ENCODE data around the gene NTN1.
"Not testable (repeated sequence)": the region's sequence is repeated elsewhere in the genome, so short reads cannot be mapped to it uniquely, and the experiment has no call there.

The NTN1 gene

GRCh38 chr17:9123594-9124553 is 102.6 kb downstream of the NTN1 start:
- DNase-seq (ENCODE audit: low spot score), result no peak

GRCh38 chr17:9124554-9124935 is 103.2 kb downstream of the NTN1 start:
- DNase-seq (ENCODE audit: low spot score), result no peak

- no peak for DNase-seq (ENCODE audit: low spot score)
These were observed 104.4 kb downstream of the NTN1 start for GRCh38 chr17:9125722-9126121.

- no peak for DNase-seq (ENCODE audit: low spot score)
These were observed 106.0 kb downstream of the NTN1 start for GRCh38 chr17:9127340-9127739.

GRCh38 chr17:9131371-9131770 is 110.1 kb downstream of the NTN1 start:
- no peak for DNase-seq (ENCODE audit: low spot score)

DNA sequence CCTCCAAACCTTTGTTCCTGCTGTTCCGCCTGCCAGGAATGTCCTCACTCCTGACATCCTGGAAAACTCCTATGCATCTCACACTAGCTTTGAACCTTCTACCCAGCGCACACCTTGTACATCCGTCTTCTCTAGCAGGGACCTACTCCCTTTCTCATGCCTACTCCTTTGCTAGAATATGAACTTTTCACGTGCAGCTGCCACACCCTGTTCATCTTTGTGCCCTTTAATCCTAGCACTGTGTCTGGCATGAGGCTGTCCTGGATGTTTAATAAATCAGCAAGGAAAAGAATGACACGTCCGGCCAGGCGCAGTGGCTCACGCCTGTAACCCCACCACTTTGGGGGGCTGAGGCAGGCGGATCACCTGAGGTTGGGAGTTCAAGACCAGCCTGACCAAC is 111.0 kb downstream of the NTN1 start:
- no peak for DNase-seq (ENCODE audit: low spot score)

DNA sequence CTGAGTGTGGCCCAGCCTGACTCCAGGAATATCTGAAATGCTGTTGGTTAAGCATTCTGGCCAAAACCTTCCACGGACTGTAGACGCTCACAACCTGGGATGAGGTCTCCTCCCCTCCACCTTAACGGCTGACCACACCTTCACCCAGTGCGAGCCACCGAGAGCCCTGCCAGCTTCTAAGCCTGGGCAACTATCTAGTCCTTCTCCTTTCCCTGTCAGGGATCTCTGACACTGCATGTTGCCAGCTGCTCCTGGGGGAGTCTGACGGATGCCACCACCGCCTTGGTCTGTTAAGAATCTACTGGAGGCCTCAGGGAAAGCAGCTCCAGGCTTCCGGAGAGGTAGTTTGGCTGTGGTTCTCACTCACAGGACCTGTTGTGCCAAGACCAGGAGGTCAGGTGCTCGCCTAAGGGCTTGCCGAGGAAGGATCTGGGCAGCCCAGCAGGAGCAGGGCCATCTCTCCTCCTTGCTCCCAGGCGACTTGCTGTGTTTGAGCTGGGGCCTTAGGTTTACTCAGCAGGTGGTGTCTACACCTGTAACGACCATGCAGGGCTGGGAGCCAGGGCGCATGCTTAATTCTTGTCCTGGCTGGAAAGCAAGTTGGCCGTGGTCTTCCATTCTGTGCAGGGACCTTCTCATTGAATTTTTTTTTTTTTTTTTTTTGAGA is 111.8 kb downstream of the NTN1 start:
- DNase-seq (ENCODE audit: low spot score), result no peak

DNA sequence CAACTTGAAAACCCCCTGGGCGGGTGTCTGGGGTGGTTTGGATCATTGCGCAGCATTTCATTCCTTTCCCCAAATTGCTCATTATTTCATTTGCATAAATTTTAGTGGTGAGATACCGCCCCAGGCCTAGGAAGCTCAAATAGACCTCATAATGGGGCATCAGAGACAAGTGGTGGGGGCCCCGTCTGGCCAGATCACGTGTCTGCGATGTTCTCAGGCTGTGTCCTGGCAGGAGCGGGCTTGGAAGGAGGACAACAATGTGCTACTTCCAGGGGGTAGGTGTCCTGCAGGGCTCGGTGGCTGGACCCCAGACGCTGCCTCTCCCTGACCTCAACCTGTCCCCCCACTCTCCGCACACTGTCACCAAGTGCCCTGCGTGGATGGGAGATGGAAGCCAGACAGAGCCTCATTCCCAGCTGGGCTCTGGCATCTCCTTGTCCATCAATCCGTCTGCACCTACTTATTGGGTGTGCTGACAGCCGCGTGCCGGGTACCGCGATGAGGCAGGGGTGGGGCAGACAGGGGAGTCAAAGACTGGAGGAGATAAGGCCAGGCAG is 116.9 kb downstream of the NTN1 start:
- DNase-seq (ENCODE audit: low spot score), result no peak

DNA sequence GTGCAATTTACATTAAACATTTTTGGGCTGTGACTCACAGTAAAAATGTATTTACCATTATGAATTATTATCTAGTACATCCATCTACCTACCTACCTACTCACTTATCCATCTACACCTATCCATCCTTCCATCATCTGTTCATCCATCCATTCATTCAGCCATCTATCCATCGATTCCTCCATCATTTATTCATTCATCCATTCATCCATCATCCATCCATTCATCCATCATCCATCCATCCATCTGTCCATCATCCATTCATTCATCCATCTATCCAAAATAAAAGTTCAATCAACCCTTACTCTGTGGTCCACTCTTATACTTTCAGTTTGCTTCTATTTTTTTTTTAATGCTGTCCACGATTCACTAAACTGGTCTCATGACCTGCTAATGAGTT is 118.4 kb downstream of the NTN1 start:
- no peak for DNase-seq (ENCODE audit: low spot score)

DNA sequence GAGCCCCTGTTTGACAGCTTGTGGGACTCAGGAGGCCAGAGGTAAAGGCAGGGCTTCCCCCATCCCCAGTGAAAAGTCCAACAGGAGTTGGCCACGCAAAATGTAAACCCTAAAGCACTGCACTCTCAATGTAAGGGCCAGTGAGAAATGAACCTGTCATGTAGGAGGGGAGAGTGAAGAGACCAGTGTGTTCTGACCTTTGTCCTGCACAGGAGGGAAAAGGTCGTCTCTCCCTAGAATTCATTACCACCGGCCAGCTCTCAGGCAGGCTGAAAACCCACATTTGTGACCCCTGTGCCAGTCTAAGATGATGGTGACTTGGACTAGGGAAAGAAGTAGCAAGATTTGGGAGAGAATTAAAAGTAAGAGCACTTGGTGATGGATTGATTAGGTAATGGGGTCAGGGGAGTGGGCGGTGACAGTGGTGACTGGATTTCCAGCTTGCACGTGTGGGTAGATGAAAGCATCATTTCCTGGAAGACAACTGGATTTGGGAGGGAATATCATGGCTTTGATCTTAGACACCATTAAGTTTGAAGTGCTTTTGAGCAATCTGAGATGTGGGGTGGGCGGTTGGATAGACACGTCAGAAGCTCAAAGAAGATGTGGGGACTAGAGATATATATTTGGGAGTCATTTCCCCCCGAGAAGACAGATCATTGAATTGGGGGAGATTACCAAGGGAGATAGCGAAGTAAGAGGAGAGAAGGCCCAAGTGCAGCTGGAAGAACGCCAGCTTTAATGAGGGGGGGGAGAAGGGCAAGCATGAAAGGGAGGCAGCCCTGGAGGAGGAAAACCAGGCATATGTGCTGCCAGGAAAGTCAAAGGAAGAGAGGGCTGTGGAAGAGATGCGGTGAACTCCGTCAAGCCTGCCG is 119.5 kb downstream of the NTN1 start:
- DNase-seq (ENCODE audit: low spot score), result no peak

- no peak for DNase-seq (ENCODE audit: low spot score)
These were observed 120.1 kb downstream of the NTN1 start for GRCh38 chr17:9141425-9141753.

- no peak for DNase-seq (ENCODE audit: low spot score)
These were observed 121.6 kb downstream of the NTN1 start for GRCh38 chr17:9142772-9143494.

GRCh38 chr17:9144502-9145249 is 123.4 kb downstream of the NTN1 start:
- DNase-seq (ENCODE audit: low spot score), result no peak

GRCh38 chr17:9146064-9146463 is 124.8 kb downstream of the NTN1 start:
- DNase-seq (ENCODE audit: low spot score), result no peak

- no peak for DNase-seq (ENCODE audit: low spot score)
These were observed 127.7 kb downstream of the NTN1 start for GRCh38 chr17:9148905-9149525.

DNA sequence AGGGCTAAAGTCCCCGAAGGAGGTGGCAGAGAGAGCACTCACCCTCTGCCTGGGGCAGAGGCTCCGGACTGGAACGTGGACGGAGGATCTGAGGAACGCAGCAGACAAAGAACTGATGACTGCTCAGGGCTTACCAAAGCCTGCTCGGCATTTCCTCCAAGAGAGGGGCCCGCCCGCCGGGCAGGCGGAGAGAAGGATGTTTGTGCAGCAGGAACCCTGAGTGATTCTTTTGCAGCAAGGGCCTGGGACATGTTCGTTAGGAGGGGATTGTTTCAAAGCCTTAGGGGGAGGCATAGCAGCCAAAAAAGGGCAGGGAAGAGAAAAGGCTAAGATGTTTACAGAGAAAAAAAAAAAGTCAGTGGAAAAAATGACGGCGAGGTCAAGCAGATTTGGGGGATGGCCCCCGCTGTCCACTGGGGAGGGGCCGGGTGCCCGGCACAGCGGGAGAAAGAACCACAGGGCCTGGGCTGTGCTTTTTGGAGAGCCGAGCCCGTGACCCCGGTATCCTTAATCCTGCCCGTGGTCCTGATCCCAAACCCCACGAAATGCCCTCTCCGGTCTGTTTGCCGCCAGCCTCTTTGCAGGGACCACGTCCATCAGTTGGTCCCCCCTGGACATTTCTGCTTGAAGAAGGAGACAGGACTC is 129.3 kb downstream of the NTN1 start:
- DNase-seq (ENCODE audit: low spot score), result no peak

DNA sequence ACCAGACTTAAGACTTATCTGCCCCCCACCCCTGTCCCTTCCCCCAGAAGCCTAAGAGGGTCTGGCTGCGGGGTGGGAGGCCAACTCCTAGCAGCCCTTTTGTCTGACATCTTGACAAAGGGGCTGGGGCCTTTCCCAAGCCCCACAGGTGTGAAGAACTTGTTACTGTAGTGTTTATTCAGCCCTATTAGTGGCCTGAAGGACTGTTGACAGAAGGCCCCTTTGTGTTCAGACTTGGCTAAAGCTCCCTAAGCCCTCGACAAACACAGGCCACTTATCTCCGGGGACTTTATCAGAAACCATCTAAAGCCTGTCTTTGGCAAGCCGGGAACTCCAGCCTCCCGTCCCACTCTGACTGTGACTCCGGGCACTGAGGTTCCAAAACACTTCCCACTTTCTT is 129.8 kb downstream of the NTN1 start:
- peak; percentile 29 for DNase-seq (ENCODE audit: low spot score)

DNA sequence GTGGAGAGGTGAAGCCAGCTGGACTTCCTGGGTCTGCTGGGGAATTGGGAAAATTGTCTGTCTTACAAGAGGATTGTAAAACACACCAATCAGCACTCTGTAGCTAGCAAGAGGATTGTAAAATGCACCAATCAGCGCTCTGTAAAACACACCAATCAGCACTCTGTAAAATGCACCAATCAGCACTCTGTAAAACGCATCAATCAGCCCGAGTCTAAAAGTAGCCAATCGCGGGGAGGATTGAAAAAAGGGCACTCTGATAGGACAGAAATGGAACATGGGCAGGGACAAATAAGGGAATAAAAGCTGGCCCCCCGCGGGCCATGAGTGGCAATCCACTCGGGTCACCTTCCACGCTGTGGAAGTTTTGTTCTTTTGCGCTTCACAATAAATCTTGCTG is 130.4 kb downstream of the NTN1 start:
- DNase-seq (ENCODE audit: low spot score), result not testable (repeated sequence)

- no peak for DNase-seq (ENCODE audit: low spot score)
These were observed 137.5 kb downstream of the NTN1 start for GRCh38 chr17:9158544-9159452.
